GM19240 (cell line): ENCODE measurements around the gene CFLAR.
"Not testable (repeated sequence)": the region's sequence is repeated elsewhere in the genome, so short reads cannot be mapped to it uniquely, and the experiment has no call there.

Experiments used
- DNase-seq: peaks from one replicate; pipeline ENCODE4 v3.0.0; 2011; ENCODE audit warnings: low spot score; ENCODE audit not compliant: insufficient read length

Gene CFLAR

GRCh38 chr2:201118961-201119854, 3.2 kb downstream of the CFLAR start:
- no peak for DNase-seq

DNA sequence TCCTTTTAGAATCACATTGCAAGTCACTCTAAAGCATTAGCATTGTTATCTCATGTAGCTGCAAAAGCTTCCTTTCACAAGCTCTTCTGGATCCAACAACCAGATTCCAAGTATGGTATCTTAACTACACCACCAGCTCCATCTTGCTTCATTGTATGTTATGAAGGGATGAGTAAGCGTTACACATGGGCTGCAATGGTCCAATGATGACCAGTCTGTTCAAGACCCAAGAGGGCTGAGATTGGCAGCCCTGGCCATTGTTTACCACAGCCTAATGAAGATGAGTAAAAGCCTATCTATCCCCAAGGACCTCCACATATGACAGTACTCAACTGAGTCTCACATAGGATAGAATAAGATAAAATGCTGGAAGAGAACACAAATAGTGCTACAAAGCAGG, 6.3 kb downstream of the CFLAR start:
- no peak for DNase-seq

GRCh38 chr2:201126308-201127151, 10.6 kb downstream of the CFLAR start:
- no peak for DNase-seq

GRCh38 chr2:201127152-201127511, 11.2 kb downstream of the CFLAR start:
- no peak for DNase-seq

- DNase-seq, result no peak
These were observed 11.6 kb downstream of the CFLAR start for GRCh38 chr2:201127570-201127969.

DNA sequence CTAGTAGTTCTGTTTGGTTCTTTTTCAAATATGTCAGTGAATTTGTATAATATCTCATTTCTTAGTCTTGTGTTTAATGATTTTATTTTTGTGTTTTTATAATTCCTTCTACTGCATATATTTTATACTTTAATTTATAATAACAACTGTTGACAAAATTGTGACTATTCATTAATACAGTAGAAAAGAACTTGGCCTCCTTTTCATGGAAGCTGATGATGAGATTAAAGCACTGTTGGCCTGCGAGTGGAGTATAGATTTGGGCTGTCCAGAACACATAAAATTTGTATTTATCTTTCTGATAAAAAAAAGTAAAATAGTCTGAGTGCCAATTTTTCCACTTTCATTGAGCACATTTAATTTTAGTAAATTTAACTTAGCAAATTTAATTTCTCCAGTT, 12.1 kb downstream of the CFLAR start:
- DNase-seq, result no peak

DNA sequence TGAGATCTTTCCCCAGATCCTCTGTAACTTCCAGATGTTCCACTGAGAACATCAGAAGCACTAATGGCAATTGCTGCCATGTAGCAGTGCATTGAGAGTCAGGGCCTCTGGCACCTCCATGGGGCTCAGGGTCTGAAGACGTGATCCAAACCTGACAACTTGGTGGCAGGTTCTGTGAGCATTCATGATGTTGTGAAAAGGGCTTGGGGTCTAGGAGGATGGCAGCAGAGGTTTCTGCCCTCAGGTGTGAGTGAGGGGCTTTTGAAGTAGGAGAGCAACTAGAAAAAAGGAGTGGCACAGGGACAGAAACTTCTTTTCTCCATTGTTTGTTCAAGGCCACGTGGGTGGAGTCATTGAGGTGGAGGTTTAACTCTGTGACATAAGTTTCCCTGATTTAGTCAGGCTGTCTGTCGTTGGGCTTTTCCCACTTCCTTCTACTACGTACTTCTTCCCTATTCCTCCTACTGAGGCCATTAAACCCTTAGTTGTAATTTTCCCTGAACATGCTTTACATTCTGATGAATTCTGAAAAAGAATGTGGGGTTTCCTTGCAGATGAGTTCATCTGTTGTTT, 13.1 kb downstream of the CFLAR start:
- no peak for DNase-seq

DNA sequence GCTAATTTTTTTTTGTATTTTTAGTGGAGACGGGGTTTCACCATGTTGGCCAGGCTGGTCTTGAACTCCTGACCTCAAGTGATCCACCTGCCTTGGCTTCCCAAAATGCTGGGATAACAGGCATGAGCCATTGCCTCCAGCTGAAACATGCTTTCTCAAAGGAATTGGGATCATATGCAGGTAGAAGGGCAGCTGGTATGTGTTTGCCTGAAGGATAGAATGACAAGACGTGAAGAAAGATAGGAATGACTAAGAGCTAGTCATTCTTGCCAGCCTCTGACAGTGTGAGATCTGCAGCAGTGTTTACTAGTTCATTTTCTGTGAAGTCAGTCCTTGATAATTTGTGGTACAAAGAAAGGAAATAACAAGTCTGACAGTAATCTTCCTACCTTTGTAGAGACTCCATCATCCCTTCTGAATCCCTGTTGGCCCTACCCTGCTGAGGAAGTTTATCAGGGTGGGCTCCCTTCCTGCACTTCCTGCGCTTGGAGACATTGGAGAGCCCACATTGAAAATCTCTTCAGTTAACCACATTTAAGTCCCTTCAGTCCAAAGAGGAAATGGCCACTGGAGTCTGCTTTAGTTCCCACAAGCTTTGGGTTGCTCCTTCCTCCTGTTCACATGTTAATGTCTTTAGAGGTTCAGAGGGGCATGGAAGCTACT, 14.7 kb downstream of the CFLAR start:
- no peak for DNase-seq

- no peak for DNase-seq
These were observed 16.6 kb downstream of the CFLAR start for GRCh38 chr2:201132518-201132917.

GRCh38 chr2:201135386-201135785, 19.4 kb downstream of the CFLAR start:
- DNase-seq, result no peak

DNA sequence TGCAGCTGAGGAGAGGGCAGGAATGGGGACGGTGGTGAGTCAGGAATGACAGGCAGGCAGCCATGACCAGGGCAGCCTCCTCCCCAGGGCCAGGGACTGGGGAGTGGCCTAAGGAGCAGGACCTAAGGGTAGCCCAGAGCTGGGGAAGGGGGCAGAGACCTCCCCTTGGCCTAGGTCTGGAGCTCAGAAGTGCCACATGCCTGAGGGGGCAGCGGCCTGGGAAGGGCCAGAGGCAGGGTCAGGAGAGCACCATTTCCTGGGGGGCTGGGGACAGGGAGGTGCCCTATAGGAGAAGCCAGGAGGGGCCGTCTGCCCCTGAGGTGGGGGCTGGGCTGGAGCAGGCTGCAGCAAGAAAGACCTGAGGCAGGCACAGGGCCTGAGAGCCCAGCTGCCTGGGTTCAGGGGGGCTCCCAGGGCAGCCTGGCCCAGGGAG, 20.9 kb downstream of the CFLAR start:
- DNase-seq, result no peak

GRCh38 chr2:201137505-201138400, 21.8 kb downstream of the CFLAR start:
- DNase-seq, result no peak

GRCh38 chr2:201138401-201138970, 22.5 kb downstream of the CFLAR start:
- DNase-seq, result no peak

DNA sequence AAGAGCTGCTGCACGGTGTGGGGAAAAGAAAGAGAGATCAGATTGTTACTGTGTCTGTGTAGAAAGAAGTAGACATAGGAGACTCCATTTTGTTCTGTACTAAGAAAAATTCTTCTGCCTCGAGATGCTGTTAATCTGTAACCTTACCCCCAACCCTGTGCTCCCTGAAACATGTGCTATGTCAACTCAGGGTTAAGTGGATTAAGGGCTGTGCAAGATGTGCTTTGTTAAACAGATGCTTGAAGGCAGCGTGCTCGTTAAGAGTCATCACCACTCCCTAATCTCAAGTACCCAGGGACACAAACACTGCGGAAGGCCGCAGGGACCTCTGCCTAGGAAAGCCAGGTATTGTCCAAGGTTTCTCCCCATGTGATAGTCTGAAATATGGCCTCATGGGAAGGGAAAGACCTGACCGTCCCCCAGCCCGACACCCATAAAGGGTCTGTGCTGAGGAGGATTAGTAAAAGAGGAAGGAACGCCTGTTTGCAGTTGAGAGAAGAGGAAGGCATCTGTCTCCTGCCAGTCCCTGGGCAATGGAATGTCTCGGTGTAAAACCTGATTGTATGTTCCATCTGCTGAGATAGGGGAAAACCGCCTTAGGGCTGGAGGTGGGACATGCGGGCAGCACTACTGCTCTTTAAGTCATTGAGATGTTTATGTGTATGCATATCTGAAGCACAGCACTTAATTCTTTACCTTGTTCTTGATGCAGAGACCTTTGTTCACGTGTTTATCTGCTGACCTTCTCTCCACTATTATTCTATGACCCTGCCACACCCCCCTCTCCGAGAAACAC, 23.2 kb downstream of the CFLAR start:
- not testable (repeated sequence) for DNase-seq

DNA sequence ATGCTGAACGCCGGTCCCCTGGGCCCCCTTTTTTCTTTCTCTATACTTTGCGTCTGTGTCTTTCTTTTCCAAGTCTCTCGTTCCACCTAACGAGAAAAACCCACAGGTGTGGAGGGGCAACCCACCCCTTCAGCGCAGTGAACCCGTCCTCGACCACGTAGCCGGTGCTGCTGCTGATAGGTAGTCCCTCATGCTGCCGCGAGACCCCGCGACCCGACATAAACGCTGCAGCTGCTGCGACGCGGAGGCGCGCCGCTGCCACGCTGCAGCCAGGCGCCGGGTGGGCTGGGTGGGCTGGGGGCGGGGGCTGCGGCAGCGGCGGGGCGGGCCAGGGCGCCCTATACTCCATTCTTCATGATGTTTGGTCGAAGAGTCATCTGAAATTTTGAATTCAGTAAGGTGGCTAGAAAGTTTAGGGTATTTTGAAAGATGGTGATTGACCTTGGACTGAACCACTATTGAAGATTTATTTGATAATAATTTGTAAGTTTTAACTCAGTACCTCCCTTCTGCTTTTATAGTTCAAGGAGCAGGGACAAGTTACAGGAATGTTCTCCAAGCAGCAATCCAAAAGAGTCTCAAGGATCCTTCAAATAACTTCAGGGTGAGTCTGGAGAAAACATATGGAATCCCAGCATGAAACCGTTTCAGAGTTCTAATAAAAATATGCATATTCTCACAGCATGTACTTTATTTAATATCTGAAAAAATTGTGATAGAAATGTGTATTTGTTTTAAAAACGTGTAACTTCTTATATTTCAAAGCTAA, 24.1 kb downstream of the CFLAR start:
- DNase-seq, result no peak

DNA sequence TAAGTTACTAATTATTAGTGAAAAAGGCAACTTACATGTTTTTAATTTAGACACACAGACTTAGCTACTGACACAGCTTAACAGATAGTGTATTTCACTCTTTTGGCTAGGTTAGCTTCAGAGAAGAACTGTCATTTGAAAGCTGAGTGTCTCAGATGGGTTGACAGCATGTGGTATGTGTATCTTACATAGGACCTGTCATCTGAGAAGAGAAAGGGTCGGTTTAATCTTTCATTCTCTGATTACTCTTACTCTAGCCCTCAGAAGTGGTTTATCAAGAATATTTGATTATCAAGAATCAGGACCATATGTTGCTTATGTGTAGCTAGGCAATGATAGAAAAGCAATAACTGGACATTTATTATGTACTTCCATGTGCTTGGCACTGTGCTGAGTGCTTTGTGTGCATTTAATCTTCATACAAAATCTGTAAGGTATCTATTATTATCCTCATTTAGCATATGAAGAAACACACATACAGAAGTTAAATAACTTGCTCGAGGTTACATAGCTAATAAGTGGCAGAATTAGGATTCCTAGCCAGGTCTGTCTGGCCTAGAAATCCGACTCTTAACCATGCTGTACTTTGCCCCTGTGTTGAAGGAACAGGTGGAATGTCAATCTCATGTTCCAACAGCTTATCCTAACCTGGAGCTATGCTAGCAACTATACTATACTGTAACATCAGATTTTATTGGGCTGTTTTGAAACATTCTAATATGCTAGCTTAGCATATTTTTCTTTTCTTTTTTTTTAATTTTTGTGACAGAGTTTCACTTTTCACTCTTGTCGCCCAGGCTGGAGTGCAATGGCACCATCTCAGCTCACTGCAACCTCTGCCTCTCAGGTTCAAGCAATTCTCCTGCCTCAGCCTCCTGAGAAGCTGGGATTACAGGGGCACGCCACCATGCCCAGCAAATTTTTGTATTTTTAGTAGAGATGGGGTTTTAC, 28.4 kb downstream of the CFLAR start:
- no peak for DNase-seq

- DNase-seq, result no peak
These were observed 32.5 kb downstream of the CFLAR start for GRCh38 chr2:201148434-201148990.
